Cerebellar nuclear complex (tissue), 1 donor: Measurements from ENCODE around the gene STAB1.

Source experiments
- DNase-seq, 2 experiments: peaks; one replicate each; lab custom pipeline; 2025; lab: John Stamatoyannopoulos, UW

Gene STAB1, protein sequence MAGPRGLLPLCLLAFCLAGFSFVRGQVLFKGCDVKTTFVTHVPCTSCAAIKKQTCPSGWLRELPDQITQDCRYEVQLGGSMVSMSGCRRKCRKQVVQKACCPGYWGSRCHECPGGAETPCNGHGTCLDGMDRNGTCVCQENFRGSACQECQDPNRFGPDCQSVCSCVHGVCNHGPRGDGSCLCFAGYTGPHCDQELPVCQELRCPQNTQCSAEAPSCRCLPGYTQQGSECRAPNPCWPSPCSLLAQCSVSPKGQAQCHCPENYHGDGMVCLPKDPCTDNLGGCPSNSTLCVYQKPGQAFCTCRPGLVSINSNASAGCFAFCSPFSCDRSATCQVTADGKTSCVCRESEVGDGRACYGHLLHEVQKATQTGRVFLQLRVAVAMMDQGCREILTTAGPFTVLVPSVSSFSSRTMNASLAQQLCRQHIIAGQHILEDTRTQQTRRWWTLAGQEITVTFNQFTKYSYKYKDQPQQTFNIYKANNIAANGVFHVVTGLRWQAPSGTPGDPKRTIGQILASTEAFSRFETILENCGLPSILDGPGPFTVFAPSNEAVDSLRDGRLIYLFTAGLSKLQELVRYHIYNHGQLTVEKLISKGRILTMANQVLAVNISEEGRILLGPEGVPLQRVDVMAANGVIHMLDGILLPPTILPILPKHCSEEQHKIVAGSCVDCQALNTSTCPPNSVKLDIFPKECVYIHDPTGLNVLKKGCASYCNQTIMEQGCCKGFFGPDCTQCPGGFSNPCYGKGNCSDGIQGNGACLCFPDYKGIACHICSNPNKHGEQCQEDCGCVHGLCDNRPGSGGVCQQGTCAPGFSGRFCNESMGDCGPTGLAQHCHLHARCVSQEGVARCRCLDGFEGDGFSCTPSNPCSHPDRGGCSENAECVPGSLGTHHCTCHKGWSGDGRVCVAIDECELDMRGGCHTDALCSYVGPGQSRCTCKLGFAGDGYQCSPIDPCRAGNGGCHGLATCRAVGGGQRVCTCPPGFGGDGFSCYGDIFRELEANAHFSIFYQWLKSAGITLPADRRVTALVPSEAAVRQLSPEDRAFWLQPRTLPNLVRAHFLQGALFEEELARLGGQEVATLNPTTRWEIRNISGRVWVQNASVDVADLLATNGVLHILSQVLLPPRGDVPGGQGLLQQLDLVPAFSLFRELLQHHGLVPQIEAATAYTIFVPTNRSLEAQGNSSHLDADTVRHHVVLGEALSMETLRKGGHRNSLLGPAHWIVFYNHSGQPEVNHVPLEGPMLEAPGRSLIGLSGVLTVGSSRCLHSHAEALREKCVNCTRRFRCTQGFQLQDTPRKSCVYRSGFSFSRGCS (N-terminal part only)

DNA sequence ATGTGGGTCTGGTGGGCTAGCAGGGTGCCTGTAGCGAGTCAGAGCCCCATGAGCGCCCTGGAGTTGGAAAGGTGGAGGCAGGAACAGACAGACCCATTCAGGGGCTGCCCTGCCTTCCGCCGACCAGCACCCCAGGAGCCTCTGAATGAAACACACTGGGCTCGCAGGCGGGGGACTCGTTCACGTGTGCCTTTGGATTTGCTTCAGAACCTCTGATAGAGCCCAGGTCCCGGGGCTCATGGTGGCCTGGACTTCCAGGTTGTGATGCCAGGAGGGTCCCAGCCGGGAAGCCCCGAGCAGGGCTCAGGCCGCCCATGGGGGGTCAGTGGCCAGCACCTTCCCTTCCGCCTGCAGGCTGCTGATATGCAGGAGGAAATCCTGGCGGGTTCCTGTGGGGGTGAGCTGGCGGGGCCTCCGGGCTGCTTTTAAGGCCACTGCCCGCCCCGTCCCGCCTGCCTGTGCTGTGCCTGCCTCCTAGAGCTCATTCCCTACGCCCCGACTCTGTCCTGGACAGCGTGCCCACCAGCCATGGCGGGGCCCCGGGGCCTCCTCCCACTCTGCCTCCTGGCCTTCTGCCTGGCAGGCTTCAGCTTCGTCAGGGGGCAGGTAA lies at the start of gene STAB1:
Gene STAB1 (plus strand): TSS at position 453 of the 610 bp plus-strand sequence. CDS start 76 bp downstream, at position 529.
- no peak for DNase-seq

DNA sequence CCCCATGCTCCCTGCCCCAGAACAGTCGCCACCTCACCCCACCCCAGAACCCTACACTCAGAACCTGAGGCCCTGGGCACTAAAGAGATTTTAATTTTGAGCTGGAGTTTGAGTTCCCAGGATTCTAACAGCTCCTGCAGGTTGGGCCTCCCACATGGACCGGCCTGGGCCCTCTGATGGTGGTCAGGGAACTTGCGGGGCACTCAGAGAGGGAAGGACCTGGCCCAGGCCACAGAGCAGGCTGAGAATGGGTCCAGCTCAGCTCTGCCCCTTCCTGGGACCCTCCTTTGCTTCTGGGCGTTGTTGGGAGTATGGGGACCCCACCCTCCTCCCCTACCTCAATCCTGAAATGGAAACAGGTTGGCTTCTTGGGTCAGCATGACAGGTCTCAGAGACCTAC lies 49.1 kb upstream of the STAB1 start:
- DNase-seq, result no peak

DNA sequence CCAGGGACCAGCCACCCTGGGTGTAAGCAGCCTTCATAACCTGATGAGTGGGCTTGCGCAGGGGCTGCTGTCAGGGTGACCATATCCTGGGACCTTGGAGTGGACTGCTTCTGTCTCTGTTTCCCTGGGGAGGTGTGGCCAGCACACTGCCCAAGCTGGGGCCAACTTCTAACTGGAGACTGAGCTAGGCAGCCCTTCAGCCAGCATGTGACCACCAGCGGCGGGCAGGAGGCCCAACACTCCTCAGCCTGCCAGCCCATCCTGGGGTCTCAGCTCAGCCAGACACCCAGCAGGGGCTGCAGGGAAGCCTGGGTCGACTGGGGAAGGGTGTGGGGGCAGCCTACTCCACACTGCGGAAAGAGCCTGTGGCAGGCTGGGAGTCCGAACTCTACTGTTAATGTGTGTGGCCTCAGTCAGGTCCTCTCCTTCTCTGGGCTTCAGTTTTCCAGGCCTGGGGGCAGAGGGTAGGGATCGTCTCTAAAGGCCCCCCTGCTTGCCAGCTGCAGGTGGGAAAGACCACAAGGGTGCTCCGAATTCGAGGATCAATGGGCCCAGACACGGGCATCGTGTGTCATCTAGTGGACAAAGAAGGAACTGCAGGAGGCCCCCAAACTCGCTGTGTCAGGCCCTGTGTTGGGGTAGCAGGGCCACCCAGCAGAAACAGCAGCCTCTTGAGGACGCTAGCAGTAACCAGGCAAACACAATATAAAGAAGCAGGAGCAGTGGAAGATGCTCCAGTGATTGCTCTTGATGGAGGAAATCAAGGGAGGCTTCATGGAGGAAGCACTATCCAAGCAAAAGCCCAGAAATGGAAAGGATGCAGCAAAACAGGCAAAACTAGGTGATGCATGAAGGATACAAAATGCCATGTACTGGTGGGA lies 48.3 kb upstream of the STAB1 start:
- DNase-seq, result no peak

DNA sequence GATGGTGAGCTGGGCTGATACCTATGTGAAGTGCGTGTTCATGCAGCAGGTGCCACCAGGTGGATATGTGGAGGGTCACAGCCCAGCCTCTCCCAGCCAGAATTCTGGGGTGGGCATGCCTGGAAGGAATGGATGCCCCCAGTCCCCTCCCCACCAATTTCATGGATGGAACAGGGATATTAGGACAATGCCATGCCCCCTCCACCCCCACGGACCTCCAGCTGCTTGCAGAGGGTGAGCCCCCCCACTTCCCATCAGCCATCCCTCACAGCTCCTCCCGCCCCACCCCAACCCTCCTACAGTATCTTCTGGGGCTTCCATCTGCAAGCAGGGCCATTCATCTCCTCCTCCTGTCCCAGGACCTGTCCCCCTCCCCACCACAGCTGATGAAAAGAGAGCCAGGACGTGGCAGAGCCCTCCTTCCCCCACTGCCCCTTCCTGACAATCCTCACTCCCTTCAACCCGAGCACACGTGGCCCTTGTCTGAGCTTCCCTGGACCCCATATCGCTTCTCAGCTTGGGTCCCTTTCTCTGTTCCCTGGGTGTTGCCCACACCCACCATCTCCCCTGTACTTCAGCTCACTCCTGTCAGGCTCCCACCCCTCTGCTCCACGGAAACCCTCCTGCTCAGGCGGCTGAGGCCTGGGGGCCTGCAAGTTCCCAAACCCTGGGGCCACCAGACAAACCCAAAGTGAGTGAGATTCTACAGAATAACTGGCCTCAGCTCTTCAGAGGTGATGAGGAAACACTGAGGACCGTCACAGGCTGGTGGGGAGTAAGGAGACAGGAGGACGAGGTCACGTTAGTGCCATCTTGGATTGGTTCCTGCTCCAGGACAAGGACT lies 47.4 kb upstream of the STAB1 start:
- no peak for DNase-seq

DNA sequence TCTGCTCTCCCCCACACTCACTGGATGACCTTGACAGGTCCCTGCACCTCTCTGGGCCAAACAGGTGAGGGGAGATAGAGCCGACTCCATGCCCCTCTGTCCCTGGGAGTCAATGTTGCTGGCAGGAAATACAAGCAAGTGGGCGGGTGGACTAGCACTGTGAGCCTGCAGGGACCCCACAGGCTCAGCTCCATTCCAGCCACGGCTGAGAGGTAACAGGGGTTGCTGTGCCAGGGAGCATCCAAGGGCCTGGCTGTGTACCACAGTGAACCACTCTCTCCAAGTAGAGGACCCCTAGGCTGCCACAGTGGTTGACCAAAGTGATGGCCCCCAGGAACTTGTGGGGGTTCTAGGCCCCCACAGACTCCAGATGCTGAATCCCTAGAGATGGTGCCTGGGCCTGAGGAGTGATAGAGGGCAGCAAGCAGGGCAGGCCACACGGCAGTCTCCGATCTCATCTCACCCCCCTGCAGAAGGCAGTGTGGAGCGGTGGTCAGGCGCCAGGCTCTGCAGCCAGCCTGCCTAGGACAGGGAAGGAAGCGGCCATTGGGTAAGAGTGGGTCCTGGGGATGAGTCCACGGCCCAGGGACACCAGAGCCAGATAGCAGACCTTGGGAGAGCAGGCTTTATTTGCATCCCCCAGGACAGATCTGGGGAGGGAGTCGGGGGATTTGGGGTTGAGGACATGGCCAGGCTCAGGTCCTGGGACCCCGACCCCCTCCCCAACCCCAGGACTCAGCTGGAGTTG lies 44.5 kb upstream of the STAB1 start:
- DNase-seq, result no peak

DNA sequence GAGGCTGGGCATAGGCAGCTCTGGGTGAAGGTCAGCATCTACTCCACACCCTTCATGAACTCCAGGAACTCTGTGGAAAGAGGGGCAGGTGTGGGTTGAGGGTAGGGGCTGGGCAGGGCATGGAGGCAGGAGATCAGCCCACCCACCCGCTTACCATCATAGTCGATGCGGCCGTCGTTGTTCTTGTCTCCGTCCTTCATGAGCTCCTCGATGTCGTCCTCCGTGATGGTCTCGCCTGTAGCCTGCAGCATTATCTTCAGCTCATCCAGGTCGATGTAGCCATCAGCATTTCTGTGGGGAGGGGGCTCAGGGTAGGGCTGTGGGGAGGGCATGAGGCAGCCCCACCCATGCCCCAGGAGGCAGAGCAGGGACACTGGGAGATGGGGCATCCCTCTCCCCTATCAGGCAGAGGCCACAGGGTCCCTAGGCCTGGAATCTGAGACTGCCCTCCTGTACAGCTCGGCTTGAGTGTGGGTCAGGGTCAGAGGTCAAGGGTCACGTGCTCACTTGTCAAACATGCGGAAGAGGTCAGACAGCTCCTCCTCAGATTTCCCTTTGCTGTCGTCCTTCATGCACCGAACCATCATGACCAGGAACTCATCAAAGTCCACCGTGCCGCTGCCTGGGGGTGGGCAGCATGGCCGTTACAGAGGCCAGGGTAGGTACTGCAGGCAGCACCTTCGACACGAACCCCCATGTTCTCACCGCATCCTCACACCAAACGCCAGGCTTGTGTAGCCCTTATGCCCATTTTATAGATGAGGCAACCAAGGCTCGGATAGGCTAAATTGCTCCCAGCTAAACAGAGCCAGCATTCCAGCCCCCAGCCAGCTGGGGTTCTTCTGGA lies 43.7 kb upstream of the STAB1 start:
- DNase-seq, result no peak

DNA sequence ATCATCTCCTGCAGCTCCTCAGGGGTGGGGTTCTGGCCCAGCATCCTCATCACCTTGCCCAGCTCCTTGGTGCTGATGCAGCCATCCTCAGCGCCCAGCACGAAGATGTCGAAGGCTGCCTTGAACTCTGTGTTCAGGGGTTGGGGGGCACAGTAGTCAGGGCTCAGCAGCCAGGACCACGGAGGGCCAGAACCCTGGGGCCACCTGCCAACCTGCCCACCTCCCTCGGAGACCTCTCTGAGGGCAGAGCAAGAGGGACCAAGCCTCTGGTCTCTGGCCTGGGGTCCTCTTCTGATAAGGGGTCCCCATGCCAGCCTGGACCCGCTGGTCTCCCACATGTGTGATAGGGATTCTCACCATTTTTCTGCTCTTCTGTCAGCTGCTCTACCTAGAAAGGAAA lies 43.0 kb upstream of the STAB1 start:
- no peak for DNase-seq

DNA sequence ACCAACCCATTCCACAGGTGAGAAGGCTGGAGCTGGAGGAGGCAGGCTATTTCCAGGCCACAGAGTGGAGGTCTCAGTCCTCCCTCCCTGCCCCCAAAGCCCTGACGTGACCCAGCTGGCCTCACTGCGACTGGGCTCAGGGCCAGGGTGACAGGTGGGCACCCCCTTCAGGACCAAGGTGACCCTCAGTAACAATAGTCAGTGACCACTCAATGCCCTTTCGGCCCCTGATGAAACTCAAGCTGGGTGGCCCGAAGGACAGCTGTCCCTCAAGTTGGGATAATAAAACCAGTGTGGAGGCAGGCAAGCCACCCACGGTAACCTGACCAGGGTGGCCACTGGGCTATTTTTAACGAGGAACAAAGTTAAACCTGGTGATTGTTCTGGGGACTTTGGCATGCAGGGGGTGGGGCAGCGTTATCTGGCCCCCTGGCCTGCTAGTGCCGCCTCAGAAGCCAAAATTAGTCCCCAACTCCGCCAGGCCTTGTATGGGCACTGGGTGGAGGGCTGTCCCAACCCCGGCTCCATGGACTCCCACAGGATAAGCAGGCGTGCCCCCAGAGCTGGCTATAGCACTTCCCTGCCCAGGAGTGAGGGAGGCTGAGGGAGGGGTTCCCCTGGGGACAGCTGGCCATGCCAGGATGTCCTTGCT lies 42.4 kb upstream of the STAB1 start:
- no peak for DNase-seq

DNA sequence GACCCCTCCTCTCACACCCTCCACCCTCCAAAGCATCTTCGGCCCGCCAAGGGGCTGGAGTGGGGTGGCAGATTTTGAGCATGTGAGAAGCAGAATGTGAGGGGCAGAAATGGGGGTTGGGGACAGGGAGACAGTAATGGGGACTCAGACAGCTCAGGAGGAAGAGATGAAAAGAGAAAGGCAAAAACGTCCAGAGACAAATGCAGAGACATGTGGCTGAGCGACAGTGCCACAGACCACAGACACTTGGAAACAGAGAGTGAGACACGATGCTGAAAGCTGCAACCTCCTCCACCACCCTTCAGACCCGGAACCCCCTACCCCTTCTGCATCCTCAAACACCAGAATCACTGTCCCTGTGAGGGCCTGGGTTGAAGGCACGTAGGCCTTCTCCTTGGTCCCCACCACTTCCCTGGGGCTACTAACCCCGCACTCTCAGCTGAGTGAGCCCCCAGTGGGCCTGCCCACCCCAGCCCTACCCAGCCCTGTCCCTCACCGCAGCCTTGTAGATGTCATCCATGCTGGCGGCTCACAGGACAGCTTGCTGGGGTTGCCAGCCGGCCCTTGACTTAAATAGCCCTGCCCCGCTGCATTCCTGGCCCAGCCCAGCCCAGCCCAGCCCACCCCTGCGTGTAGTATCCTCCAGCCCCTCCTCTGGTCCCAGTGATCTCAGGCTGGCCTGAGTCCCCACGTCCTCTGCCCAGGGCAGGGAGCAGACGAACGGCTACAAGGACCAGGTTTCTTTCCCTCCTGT lies 41.5 kb upstream of the STAB1 start, which contains the start of gene TNNC1:
Gene TNNC1 (minus strand): TSS at position 546 of the 754 bp plus-strand sequence. CDS start 26 bp downstream, at position 520.
- DNase-seq, result no peak

DNA sequence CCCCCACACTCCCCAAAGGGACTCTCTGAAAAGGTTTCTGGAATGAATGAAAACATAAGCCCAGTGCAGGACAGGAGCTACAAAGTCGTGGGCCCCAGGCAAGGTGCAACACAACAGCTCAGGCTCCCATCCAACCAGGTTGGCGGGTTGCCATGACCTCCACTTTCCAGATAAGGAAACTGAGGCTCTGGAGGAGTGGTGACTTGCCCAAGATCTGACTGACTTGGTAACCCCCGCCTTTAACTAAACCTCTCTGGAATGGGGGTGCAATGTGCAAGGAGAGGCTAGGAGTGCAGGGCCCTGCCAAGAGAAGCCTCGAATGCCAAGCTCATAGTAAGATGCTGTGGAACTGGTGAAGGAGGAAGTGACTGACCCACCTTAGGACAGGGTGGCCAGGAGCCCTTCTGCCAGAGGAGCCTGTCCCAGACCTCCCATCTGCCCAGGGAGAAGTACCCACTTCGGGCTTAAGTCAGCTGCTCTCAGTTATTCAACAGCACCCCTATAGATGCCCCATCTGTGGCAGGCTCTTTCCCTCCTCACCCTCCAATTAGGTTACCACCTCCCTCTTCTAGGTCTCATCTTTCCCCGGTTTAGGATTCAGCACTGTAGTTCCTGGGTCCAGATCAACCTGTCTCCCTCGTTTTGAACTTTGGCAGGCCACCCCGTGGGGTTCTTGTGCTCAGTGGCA lies 40.7 kb upstream of the STAB1 start:
- no peak for DNase-seq

DNA sequence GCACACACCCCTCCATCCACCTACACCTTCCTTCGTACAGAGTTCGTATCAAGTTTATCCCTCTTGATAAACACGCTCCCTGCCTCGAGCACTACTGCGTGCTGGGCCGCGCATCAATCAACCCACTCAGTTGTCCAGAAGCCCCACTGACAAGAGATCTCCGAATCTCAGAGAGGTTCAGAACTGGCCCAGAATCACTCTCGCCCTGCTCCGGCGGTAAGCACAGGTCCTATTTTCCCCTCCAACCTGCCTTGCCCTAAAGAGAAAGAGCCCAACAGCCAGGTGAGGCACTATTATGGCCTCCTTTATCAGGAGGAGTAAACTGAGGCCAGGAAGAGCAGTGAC lies 40.2 kb upstream of the STAB1 start:
- no peak for DNase-seq

DNA sequence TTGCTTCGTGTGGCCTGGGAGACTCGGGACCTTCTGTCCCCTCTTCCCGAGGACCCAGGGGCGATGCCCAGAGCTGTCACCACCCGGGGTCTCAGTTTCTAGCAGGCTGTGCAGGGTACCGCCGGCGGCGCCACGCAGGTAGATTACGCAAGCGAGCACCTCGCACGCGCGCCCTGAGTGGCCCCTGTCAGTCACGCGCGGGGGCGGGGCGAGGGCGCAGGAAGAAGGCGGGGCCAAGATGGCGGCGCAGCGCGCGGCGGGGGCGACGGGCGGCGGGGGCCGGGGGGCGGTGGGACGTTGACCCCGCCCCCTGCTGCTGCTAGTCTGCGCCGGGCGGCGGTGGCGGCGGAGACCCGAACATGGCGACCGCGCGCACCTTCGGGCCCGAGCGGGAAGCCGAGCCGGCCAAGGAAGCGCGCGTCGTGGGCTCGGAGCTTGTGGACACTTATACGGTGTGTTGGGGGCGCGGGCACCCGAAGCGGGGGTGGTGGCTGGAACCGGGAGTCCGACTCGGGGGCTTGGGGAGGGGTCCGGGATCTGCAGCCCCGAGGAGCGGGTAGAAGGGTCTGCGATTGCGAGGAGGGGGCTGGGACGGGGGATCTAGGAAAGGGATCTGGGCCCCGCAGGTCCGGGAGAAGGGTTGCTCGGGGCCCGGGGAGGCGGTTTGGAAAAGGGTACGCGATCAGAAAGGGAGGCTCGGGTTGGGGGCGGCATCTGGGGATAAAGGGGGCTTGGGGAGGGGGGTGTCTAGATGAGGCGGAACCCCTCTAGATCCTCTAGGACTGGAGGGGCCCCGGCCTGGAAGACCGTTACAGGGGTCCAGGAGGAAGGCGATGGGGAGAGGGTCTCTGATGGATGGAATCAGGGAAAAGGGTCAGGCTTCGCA lies 39.6 kb upstream of the STAB1 start, which contains the start of gene NISCH:
Gene NISCH (plus strand): TSS at position 322 of the 886 bp plus-strand sequence. CDS start 38 bp downstream, at position 360.
- peak in 1 of 2 experiments; percentile 70 for DNase-seq

DNA sequence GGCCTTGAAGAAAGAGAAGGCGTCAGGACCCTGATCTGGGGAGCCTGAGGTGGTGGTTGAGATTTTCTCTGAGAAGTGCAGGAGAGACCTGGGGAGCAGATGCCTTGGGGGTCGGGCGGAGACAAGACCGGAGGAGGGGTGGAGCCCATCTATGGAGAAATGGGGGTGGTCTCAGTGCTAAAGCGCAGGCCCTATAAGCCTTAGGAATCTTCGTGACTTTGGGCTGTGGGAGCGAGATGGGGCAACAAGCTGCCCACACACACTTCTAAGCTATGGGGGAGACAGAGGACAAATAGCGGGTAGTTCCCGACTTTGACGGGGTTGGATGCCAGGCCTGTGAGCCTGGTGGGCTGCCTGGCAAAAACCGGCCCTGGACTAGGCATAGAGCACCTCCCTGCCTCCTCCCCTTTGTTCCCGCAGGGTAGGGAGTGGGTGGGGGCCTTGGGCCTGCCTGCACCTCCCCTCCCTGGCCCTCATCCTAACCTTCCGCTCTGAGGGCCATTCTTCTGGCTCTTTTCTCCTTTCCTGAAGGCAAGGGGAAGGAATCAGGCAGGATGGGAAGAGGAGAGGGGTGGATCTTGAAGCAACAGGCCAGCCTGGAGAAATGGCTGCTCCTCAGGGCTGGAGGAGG lies 38.9 kb upstream of the STAB1 start:
- DNase-seq, result no peak

DNA sequence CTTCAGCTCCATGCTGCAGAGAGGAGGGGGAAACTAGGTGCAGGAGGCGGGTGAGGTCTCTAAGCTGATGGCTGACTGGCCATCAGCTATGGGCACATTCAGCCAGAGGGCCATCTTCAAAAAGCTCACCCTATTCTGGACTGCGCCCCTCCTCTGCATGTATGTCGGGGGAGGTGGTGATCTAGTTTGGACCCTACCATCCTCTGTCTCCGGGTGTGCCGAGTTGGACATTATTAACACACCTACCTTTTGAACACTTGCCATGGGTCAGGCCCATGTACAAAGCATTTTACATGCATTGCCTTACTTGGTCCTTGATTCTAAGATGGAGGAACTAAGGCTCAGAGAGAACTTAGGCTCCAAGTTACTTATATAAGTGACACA lies 38.3 kb upstream of the STAB1 start:
- no peak for DNase-seq
